Mesothelial cell of epicardium (in vitro differentiated cells): ENCODE results near the gene SEMA5B. TPM values are rescaled to one million over a fixed set of nuclear protein-coding genes. Genes with fewer than 3 reads are reported as not detected.

ENCODE experiments used
- DNase-seq, 2 experiments: peaks; one replicate each; pipeline ENCODE4 v3.0.0; 2021; ENCODE audit warnings: low spot score in 2 of 2; ENCODE audit not compliant: unreplicated experiment in 2 of 2
- H3K27ac Mint-ChIP-seq: 2 replicates; pipeline ENCODE4 v1.8.0; 2021; ENCODE audit warnings: mixed read lengths
- H3K27me3 Mint-ChIP-seq: 2 replicates; pipeline ENCODE4 v1.8.0; 2021; ENCODE audit warnings: low read depth, mixed read lengths
- H3K36me3 Mint-ChIP-seq: 2 replicates; pipeline ENCODE4 v1.8.0; 2021; ENCODE audit warnings: mixed read lengths
- H3K4me1 Mint-ChIP-seq: 2 replicates; pipeline ENCODE4 v1.8.0; 2021; ENCODE audit warnings: mixed read lengths
- H3K4me3 Mint-ChIP-seq: 2 replicates; pipeline ENCODE4 v1.8.0; 2021; ENCODE audit warnings: mild to moderate bottlenecking, moderate library complexity, mixed read lengths
- H3K9me3 Mint-ChIP-seq: 2 replicates; pipeline ENCODE4 v1.8.0; 2021; ENCODE audit warnings: mixed read lengths
- total RNA-seq: library from RNA; stranded (reverse); gene quantifications from 3 replicates; pipeline ENCODE4 v1.2.1, GENCODE V29; 2021
- TF ChIP-seq, protein P1 (sequence below): fragments of 200-600 bp; sonication (generic); IDR thresholded peaks from one replicate; pipeline ENCODE4 v1.5.0; 2021; ENCODE audit warnings: antibody characterized with exemption; ENCODE audit not compliant: unreplicated experiment

The SEMA5B gene
- total RNA-seq, 1 donor from 2014 or later, result 0.27 TPM

GRCh38 chr3:122923611-122924010 is 104.0 kb downstream of the SEMA5B start:
- Mint-ChIP-seq H3K27ac (no peak overlapping the region), H3K27me3 (peaks cover 14% of the 10 kb centered on the region), H3K4me1 (no peaks in the 10 kb centered on the region), H3K36me3 (no peaks in the 10 kb centered on the region), H3K9me3 (no peaks in the 10 kb centered on the region), H3K4me3 (no peak overlapping the region)
- no peak for DNase-seq
- TF ChIP-seq, protein P1, sequence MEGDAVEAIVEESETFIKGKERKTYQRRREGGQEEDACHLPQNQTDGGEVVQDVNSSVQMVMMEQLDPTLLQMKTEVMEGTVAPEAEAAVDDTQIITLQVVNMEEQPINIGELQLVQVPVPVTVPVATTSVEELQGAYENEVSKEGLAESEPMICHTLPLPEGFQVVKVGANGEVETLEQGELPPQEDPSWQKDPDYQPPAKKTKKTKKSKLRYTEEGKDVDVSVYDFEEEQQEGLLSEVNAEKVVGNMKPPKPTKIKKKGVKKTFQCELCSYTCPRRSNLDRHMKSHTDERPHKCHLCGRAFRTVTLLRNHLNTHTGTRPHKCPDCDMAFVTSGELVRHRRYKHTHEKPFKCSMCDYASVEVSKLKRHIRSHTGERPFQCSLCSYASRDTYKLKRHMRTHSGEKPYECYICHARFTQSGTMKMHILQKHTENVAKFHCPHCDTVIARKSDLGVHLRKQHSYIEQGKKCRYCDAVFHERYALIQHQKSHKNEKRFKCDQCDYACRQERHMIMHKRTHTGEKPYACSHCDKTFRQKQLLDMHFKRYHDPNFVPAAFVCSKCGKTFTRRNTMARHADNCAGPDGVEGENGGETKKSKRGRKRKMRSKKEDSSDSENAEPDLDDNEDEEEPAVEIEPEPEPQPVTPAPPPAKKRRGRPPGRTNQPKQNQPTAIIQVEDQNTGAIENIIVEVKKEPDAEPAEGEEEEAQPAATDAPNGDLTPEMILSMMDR, result no peak

- TF ChIP-seq, protein P1, result no peak
- Mint-ChIP-seq H3K27ac (no peak overlapping the region), H3K4me3 (no peak overlapping the region), H3K36me3 (no peaks in the 10 kb centered on the region), H3K27me3 (peaks cover 20% of the 10 kb centered on the region), H3K4me1 (no peaks in the 10 kb centered on the region), H3K9me3 (no peaks in the 10 kb centered on the region)
- no peak for DNase-seq
Measured at GRCh38 chr3:122921791-122922651, 105.5 kb downstream of the SEMA5B start.

GRCh38 chr3:122920986-122921385 is 106.6 kb downstream of the SEMA5B start:
- Mint-ChIP-seq H3K9me3 (no peaks in the 10 kb centered on the region), H3K27me3 (peaks cover 30% of the 10 kb centered on the region), H3K36me3 (no peaks in the 10 kb centered on the region), H3K27ac (no peak overlapping the region), H3K4me3 (no peak overlapping the region), H3K4me1 (no peaks in the 10 kb centered on the region)
- no peak for DNase-seq
- TF ChIP-seq, protein P1, result no peak

DNA sequence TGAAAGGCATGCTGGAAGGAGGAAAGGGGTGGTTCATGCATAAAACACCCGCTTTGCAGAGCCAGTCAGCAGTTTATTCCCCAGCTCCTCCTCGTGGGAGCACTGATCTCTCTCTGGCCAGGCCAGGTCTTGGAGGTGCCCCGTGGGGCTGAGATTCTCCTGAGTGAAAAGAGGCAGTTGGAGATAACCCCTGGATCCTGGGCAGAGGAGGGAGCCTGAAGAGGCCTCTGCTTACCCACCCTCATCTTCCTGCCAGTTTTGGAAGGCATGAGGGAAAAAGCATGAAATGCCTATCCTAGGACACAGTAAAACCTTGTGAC is 108.3 kb downstream of the SEMA5B start:
- Mint-ChIP-seq H3K36me3 (no peaks in the 10 kb centered on the region), H3K4me3 (no peak overlapping the region), H3K27me3 (peaks cover 38% of the 10 kb centered on the region), H3K27ac (no peak overlapping the region), H3K4me1 (no peaks in the 10 kb centered on the region), H3K9me3 (no peaks in the 10 kb centered on the region)
- TF ChIP-seq, protein P1, result no peak
- DNase-seq, result no peak

DNA sequence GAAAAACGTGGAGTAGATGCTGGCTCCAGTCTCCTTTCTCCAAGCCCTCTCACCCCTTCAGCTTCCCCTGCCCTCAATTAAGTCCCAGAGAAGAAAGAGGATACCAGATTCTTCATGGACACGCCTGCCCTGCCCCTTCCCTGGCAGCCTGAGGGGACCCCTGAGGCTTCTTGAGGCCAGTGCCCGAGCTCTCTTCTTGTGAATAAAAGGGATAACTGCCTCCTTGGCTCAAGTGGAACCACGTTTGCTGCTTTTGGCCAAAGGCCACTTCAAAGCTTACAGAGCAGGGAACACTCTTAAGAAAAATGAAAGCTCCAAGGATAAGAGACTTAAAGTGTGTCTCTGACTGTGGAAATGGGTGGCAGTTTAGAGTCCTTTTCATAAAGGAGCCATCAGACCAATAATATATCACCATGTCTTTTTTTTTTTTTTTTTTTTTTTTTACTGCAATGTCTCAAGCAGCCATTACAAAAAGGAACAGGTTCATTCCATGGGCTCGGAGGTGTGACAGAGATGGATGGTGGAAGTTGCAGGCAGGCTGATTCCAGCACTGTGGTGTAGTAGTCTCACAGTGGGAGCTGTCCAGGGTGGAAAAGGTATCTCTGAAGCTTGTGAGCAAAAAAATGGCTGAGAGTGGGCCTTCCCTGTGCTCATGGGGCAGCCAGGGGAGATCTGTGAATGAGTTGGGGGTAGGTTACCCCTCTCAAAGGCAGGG is 108.8 kb downstream of the SEMA5B start:
- Mint-ChIP-seq H3K4me3 (no peak overlapping the region), H3K27me3 (peaks cover 38% of the 10 kb centered on the region)

More for the DNA sequence above, 108.8 kb downstream of the SEMA5B start:
- no peak overlapping the region for H3K27ac Mint-ChIP-seq
- no peaks in the 10 kb centered on the region for H3K9me3 Mint-ChIP-seq
- H3K36me3 Mint-ChIP-seq, result no peaks in the 10 kb centered on the region
- no peak for DNase-seq
- TF ChIP-seq, protein P1, result no peak
- no peaks in the 10 kb centered on the region for H3K4me1 Mint-ChIP-seq
